Measurements from ENCODE around the gene AGL. TPM values are rescaled to one million over a fixed set of nuclear protein-coding genes. Genes with fewer than 3 reads are reported as not detected.

Gene AGL
- total RNA-seq, 1 experiment from 2014 or later: 8.2 TPM

Other genes with a start within 250 kb of the AGL start
- gene PALMD, start 204.2 kb upstream of the AGL start, total RNA-seq (2014; rRNA removed; shearing (Covaris generic)): 2.7 and 4.2 TPM in 2 replicates
- 9.4 and 9.8 TPM in 2 replicates for gene FRRS1, start 83.7 kb upstream of the AGL start, total RNA-seq (2014; rRNA removed; shearing (Covaris generic))
- gene SLC35A3, start 119.6 kb downstream of the AGL start, total RNA-seq (2014; rRNA removed; shearing (Covaris generic)): 53.0 and 62.6 TPM in 2 replicates

All from Daoy (cell line).